Pons (tissue), 1 donor: ENCODE data around the gene MARVELD3.

Experiments
- DNase-seq: peaks from one replicate; pipeline ENCODE4 v3.0.0-alpha.2; 2016; ENCODE audit warnings: low spot score

The MARVELD3 gene

GRCh38 chr16:71623597-71623996 is 2.4 kb upstream of the MARVELD3 start:
- no peak for DNase-seq

- DNase-seq, result no peak
Measured at GRCh38 chr16:71625113-71625850, 702 bp upstream of the MARVELD3 start.

- DNase-seq, result no peak
Measured at GRCh38 chr16:71626858-71627213, 852 bp downstream of the MARVELD3 start.

GRCh38 chr16:71627731-71628181 is 1.8 kb downstream of the MARVELD3 start:
- DNase-seq, result no peak

- DNase-seq, result no peak
Measured at GRCh38 chr16:71628810-71629209, 2.8 kb downstream of the MARVELD3 start.

- no peak for DNase-seq
Measured at GRCh38 chr16:71629278-71630016, 3.5 kb downstream of the MARVELD3 start.

GRCh38 chr16:71630808-71631207 is 4.8 kb downstream of the MARVELD3 start:
- no peak for DNase-seq

- DNase-seq, result no peak
Measured at GRCh38 chr16:71631776-71632175, 5.8 kb downstream of the MARVELD3 start.

- peak; percentile 55 for DNase-seq
Measured at GRCh38 chr16:71635632-71636031, 9.6 kb downstream of the MARVELD3 start.

GRCh38 chr16:71637398-71637797 is 11.4 kb downstream of the MARVELD3 start:
- no peak for DNase-seq

- DNase-seq, result peak; percentile 33
Measured at GRCh38 chr16:71645450-71645849, 19.5 kb downstream of the MARVELD3 start.

- DNase-seq, result no peak
Measured at GRCh38 chr16:71647391-71647790, 21.4 kb downstream of the MARVELD3 start.

GRCh38 chr16:71648162-71648561 is 22.2 kb downstream of the MARVELD3 start:
- DNase-seq, result no peak

GRCh38 chr16:71648921-71649320 is 22.9 kb downstream of the MARVELD3 start:
- no peak for DNase-seq

GRCh38 chr16:71649704-71650103 is 23.7 kb downstream of the MARVELD3 start:
- DNase-seq, result no peak

- DNase-seq, result no peak
Measured at GRCh38 chr16:71658771-71659170, 32.8 kb downstream of the MARVELD3 start.

GRCh38 chr16:71659471-71659870 is 33.5 kb downstream of the MARVELD3 start:
- no peak for DNase-seq

- DNase-seq, result no peak
Measured at GRCh38 chr16:71666264-71666663, 40.3 kb downstream of the MARVELD3 start.

GRCh38 chr16:71666928-71667707 is 41.1 kb downstream of the MARVELD3 start:
- no peak for DNase-seq

- DNase-seq, result no peak
Measured at GRCh38 chr16:71669926-71670536, 44.0 kb downstream of the MARVELD3 start.

- DNase-seq, result no peak
Measured at GRCh38 chr16:71670537-71670936, 44.6 kb downstream of the MARVELD3 start.

GRCh38 chr16:71671165-71671564 is 45.2 kb downstream of the MARVELD3 start:
- DNase-seq, result no peak
